CD4-positive, alpha-beta T cell treated with Interleukin-2 at 100 ng/mL for 4 hours (primary cell): ENCODE measurements around the gene TMPRSS6.

ENCODE experiments used
- DNase-seq: peaks from one replicate; pipeline ENCODE4 v3.0.0-alpha.2; 2020; ENCODE audit warnings: low spot score

Gene TMPRSS6

GRCh38 chr22:37115032-37115431 is 5.5 kb upstream of the TMPRSS6 start:
- peak; percentile 13 for DNase-seq

GRCh38 chr22:37113757-37114156 is 4.2 kb upstream of the TMPRSS6 start:
- no peak for DNase-seq

GRCh38 chr22:37112084-37112728 is 2.7 kb upstream of the TMPRSS6 start:
- no peak for DNase-seq

GRCh38 chr22:37111156-37111717 is 1.7 kb upstream of the TMPRSS6 start:
- DNase-seq = no peak

- DNase-seq = no peak
Observed at GRCh38 chr22:37107816-37108621, 1.5 kb downstream of the TMPRSS6 start.

- no peak for DNase-seq
Observed at GRCh38 chr22:37105990-37106389, 3.5 kb downstream of the TMPRSS6 start.

GRCh38 chr22:37105154-37105553 is 4.4 kb downstream of the TMPRSS6 start:
- DNase-seq = no peak

GRCh38 chr22:37103656-37104452 is 5.7 kb downstream of the TMPRSS6 start:
- no peak for DNase-seq

GRCh38 chr22:37103151-37103550 is 6.4 kb downstream of the TMPRSS6 start:
- DNase-seq = no peak

- DNase-seq = no peak
Observed at GRCh38 chr22:37101311-37102066, 8.0 kb downstream of the TMPRSS6 start.

- DNase-seq = no peak
Observed at GRCh38 chr22:37100589-37101127, 8.9 kb downstream of the TMPRSS6 start.

GRCh38 chr22:37098976-37099591 is 10.4 kb downstream of the TMPRSS6 start:
- DNase-seq = no peak

GRCh38 chr22:37097346-37097745 is 12.2 kb downstream of the TMPRSS6 start:
- no peak for DNase-seq

GRCh38 chr22:37095113-37095512 is 14.4 kb downstream of the TMPRSS6 start:
- peak; percentile 31 for DNase-seq

GRCh38 chr22:37094239-37094638 is 15.3 kb downstream of the TMPRSS6 start:
- no peak for DNase-seq

- DNase-seq = no peak
Observed at GRCh38 chr22:37092997-37093396, 16.5 kb downstream of the TMPRSS6 start.

- no peak for DNase-seq
Observed at GRCh38 chr22:37091994-37092393, 17.5 kb downstream of the TMPRSS6 start.

- no peak for DNase-seq
Observed at GRCh38 chr22:37090920-37091695, 18.4 kb downstream of the TMPRSS6 start.

GRCh38 chr22:37089434-37089833 is 20.1 kb downstream of the TMPRSS6 start:
- DNase-seq = no peak

GRCh38 chr22:37088750-37089408 is 20.6 kb downstream of the TMPRSS6 start:
- no peak for DNase-seq
